GM20431 (cell line): Measurements from ENCODE around the gene GUCA2B.

Source experiments
- in situ Hi-C: fragments of 300-500 bp; cut with MseI, MboI; formaldehyde crosslinking; loops from one replicate; pipeline ENCODE4 v1.15.0; 2020; ENCODE audit warnings: low sequenced_read_pairs; ENCODE audit not compliant: unreplicated experiment

GUCA2B gene

DNA sequence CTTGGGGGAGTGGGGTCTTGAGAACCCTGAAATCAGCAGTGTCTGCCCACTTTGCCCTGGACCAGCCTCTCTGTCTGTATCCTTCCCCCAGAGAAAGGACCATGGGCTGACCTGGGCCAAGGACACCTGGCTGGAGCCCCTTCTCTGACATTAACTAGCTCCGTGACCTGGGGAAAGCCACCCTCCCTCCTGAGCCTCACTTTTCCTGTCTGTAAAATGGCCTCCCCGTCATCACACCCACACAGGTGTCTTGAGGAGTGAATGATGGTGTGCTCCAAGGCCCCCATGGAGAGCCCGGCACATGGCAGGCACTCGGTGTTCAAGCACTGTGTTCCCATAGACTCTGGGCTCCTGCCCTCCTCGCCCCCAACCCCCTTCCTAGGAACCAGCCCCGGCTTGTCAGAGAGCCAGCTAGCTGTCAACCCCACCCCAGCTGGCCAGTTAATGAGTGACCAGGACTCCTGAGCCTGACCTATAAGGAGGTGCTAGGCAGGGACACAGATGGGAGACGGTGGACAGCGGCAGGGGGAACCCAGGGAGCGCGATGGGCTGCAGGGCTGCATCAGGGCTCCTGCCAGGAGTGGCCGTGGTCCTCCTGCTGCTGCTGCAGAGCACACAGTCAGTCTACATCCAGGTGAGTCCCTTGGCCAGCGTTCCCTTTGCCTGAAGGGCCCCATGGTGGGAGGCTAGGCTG is at the start of gene GUCA2B:
TSS of gene GUCA2B (plus strand) at position 504 of the 694 bp plus-strand sequence. CDS start at position 545, 41 bp downstream.
- in situ Hi-C loops: no loop called here

GRCh38 chr1:42105025-42105424 is 48.2 kb upstream of the GUCA2B start:
- in situ Hi-C loops: no loop called here

- in situ Hi-C loops: no loop called here
Observed at GRCh38 chr1:42108309-42108708, 44.9 kb upstream of the GUCA2B start.

GRCh38 chr1:42109600-42109999 is 43.6 kb upstream of the GUCA2B start:
- in situ Hi-C loops: no loop called here

DNA sequence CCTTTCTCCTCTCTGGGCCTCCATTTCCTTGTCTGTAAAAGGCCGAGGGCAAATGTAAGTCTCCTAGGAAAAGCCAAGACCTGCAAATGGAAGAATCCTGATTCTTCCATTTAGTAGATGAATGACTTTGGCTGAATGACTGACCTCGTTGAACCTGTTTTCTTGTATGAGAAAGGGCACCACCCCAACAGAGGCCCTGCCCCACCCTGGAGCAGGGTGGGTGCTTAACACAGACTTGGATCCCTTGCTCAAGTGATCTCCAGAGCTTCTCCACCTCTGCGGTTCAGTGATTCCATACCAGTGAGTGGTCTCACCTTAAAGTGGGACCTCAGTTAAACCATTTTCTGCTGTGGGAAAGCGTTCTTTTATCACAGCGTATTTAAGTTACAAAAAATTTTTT is 39.0 kb upstream of the GUCA2B start:
- in situ Hi-C loops: no loop called here

DNA sequence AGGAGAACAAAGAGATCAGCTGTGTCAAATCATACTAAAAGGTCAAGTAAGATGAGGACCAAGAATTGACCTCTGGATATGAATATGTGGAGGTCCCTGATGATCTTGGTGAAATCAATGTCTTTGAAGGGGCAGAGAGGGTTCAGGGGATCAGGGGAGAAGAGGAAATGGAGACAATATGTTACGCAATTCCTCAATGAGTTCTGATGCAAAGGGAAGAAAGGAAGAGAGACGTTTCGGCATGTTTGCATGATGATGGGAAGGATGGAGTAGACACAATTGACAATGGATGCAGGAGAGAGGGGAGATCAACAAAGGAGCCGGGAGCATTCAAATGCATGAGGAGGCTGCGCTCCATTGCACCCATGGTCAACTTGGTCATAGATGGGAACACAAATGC is 36.0 kb upstream of the GUCA2B start:
- in situ Hi-C loops: no loop called here

DNA sequence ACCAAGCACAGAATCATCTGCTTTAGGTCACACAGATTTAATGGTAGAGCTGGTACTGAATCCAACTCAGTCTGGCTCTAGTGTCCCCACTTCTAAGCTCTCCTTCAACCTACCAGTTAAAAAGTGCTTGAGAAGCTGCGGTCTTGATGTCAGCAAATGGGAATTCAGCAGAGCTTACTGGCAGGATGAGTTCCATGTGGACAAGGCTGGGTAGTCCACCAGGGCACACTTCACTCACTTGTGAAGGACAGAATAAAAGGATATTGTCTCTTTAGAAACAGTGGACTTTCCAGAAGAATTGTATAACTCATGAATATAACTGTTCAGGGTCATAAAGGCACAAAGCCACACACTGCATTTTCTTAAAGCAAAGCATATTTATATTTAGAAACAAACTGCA is 35.1 kb upstream of the GUCA2B start:
- in situ Hi-C loops: no loop called here

- in situ Hi-C loops: no loop called here
Observed at GRCh38 chr1:42122408-42122807, 30.8 kb upstream of the GUCA2B start.

DNA sequence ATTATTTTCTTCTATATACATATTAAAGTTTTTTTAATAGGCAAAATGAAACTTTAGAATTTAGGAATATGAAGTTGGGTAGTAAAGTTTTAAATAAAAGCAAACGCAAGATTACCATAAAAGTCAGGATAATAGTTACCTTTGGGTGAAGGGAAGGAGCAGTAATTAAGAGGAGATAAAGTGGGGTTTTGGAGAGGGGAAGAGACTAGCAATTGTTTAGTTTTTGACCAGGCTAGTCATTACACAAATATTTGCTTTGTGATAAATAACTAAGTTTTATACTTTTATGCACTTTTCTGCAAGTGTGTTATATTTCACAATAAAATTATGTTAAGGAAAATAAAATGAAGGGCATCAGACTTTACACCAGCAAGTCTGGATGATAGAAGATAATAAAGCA is 27.7 kb upstream of the GUCA2B start:
- in situ Hi-C loops: loop anchor here (25.0 kb wide), 1 partner anchor 563 kb away; no protein-coding TSS in a partner anchor

DNA sequence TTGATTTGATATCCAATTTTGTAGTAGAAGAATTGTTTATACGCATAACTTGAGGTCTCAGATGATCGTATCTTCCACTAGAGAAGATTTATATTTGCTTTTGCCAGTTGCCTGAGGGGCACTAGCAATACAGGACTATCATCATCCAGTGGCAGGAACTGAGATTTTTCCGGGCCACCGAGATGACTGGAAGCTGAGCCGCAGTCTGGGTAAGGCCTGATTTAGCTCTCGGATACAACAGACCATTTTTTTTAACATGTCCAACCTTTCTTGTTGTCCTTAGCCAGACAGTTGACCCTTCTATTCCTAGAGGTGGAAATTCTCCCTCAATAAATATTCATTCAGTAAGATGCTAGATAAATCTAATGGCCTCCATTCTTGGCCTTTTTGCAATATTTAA is 25.4 kb upstream of the GUCA2B start:
- in situ Hi-C loops: loop anchor here (25.0 kb wide), 1 partner anchor 565 kb away; no protein-coding TSS in a partner anchor

DNA sequence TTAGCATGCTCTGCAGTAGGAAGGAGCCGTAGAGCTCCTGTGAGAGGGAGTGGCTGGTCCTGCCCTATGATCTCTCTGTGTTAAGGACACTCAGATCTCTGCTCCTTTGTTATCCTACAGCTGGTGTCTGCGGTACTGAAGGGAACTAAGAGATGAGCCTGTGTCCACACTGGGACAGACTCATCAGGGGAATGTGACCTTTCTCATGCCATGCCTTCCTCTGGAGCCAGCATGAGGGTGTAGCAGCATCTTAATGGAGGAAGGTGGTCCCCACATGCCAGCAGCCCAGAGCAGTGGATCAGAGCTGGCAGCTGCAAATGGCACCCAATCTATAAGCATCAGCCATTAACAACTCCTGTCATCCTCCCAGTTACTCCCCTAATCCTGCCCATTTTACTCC is 24.7 kb upstream of the GUCA2B start:
- in situ Hi-C loops: loop anchor here (25.0 kb wide), 1 partner anchor 566 kb away; no protein-coding TSS in a partner anchor

DNA sequence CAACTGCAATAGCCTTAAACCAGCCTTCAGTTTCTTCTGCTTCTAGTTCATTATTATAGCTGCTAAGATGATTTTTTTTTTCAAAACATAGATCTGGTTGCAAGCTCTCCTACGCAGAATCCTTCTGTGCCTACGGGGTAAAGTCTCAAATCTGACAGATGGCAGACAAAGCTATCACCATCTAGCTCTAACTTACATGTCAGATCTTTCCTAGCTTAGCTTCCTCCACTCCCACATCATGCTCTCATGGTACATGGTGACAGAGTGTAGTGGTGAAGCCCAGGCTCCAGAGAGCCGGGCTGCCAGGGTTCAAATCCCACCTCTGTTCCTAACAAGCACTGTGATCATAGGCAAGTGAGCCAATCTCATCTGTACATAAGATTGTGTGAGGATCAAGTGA is 24.2 kb upstream of the GUCA2B start:
- in situ Hi-C loops: loop anchor here (25.0 kb wide), 1 partner anchor 567 kb away; no protein-coding TSS in a partner anchor

DNA sequence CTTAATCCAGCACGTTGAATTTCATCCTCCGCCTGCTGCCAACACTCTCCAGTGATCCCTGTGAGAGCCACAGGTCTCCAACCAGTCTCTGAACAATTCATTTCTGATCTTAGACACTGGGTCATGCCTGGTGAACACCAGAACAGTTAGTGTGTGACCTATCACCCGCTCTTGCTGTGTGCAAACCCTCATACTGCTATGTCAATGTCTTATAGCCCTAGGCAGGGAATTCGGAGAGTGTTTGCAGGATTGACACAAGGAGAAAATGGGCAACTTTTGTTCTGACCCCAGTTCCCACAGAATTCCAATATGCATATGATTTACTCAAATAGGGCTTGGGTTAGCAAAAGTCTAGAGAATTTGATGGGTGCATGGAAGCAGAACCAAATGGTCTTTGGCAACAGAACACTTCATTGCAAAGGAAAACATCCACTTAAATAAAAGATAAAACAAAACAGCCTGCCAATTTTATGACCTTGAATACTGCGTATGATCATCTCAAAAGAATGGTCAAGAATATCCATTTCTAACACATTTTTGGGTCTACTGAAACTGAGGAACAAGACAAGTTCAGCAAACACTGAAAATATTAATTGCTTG is 23.0 kb upstream of the GUCA2B start:
- in situ Hi-C loops: loop anchor here (25.0 kb wide), 1 partner anchor 568 kb away; no protein-coding TSS in a partner anchor

DNA sequence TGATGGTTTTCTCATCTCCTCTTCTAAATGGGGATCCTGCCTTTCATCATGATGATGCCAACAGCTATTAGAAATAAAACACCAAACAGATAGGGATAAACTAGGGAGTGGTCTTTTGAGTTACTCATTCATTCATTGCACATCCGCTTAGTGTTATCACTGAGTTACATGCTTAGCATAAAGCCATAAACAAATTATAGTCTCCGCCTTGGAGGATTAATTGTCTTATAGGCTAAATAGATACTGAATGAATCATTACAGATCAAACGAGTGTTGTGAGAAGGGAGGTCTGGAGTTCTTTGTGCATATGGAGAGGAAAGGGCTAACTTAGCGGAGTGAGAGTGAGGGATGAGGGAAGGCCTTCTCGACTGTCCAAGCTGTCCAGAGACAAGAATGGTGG is 19.8 kb upstream of the GUCA2B start:
- in situ Hi-C loops: loop anchor here (25.0 kb wide), 1 partner anchor 571 kb away; no protein-coding TSS in a partner anchor

DNA sequence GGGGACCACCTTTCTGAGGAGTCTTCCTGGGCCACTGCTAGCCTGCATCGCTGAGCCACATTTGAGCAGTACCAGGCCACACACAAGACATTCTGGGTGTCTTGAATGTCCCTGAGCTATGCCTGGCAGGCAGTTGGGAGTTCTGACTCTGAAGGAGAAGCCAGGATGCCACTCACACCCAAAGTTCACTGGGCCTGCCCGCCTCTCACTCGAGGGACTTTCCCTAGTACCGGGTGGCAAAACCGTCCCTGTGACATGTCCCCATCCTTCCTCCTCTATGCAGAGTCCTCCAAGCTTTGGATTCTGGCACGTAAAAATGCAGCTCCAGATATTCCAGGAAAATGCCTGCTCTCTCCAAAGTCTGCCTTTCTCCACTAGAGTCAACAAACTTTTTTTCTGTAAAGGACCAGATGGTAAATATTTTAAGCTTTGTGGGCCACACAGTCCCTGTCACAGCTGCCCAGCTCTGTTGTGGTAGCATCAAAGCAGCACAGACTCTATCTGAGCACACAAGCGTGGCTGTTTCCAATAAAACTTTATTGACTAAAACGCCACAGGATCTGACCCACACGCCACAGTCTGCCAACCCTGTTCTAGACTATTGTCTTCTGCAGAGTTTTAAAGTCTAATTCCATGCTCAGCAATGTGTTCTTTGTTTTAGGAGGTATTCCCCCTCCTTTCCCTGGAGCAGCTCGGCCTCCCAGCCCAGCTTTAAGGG is 19.2 kb upstream of the GUCA2B start:
- in situ Hi-C loops: loop anchor here (25.0 kb wide), 1 partner anchor 572 kb away; no protein-coding TSS in a partner anchor

- in situ Hi-C loops: loop anchor here (25.0 kb wide), 1 partner anchor 573 kb away; no protein-coding TSS in a partner anchor
Observed at GRCh38 chr1:42135426-42135825, 17.8 kb upstream of the GUCA2B start.

DNA sequence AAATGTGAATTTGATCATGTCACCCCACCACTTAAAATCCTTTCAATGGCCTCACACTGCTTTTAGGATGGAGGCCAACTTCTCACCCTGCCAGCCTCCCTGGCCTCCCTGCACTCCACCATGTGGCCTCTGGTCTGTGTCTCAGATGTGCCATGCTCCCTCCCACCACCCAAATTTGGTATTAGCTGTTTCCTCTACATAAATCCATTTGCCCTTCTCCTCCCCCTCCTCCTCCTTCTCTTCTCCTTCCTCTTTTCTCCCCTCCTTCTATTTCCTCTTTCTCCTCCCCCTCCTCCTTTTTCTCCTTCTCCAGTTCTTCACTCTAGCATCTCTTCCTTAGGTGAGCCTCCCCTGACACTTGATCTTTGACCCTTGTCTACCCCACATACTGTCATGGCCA is 16.7 kb upstream of the GUCA2B start:
- in situ Hi-C loops: loop anchor here (25.0 kb wide), 1 partner anchor 574 kb away; no protein-coding TSS in a partner anchor

DNA sequence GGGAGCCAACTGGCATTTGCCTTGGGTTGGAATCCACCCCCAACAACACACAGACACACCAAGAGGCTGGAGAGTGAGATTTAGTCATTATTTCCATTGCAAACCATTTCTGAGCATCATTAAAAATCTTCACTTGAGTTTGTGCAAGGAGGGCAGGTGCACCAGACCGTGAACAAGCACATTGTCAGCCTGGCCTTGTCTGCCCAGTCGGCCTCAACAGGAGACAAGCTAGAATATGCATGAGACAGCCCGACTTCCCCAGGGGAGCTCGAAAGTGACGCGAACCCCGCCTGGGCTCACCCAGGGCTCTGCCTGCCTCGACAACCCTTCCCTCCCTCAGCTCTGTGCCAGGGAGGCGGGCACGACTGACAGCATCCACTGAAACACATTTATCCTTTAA is 15.4 kb upstream of the GUCA2B start:
- in situ Hi-C loops: loop anchor here (25.0 kb wide), 1 partner anchor 575 kb away; no protein-coding TSS in a partner anchor

GRCh38 chr1:42138586-42138985 is 14.6 kb upstream of the GUCA2B start:
- in situ Hi-C loops: loop anchor here (25.0 kb wide), 1 partner anchor 576 kb away; no protein-coding TSS in a partner anchor

GRCh38 chr1:42139444-42139843 is 13.8 kb upstream of the GUCA2B start:
- in situ Hi-C loops: loop anchor here (25.0 kb wide), 1 partner anchor 577 kb away; no protein-coding TSS in a partner anchor
